RWPE1 (cell line): ENCODE measurements around the gene RDH5.

Source experiments
- CTCF ChIA-PET: fragments of 350-600 bp; sonication (Branson Sonifier 250); formaldehyde crosslinking; extraction: SDS; loops from one replicate; lab custom pipeline; 2021; lab: Yijun Ruan, JAX
- POLR2A ChIA-PET: fragments of 400-600 bp; formaldehyde crosslinking; extraction: SDS; loops from one replicate; lab custom pipeline; 2020; ENCODE audit warnings: antibody characterized with exemption; ENCODE audit not compliant: low non-redundant PET; lab: Yijun Ruan, JAX
- DNase-seq: peaks from one replicate; pipeline ENCODE4 v3.0.0; 2012; ENCODE audit warnings: low spot score
- H3K27ac ChIP-seq: fragments of 450-650 bp; 2 replicates; pipeline ENCODE4 v1.5.1; 2017
- TF ChIP-seq, protein P1 (sequence below): fragments of 450-650 bp; conservative IDR thresholded peaks from 2 replicates; pipeline ENCODE4 v1.5.1; 2017; ENCODE audit warnings: low read depth, mild to moderate bottlenecking

RDH5 gene

DNA sequence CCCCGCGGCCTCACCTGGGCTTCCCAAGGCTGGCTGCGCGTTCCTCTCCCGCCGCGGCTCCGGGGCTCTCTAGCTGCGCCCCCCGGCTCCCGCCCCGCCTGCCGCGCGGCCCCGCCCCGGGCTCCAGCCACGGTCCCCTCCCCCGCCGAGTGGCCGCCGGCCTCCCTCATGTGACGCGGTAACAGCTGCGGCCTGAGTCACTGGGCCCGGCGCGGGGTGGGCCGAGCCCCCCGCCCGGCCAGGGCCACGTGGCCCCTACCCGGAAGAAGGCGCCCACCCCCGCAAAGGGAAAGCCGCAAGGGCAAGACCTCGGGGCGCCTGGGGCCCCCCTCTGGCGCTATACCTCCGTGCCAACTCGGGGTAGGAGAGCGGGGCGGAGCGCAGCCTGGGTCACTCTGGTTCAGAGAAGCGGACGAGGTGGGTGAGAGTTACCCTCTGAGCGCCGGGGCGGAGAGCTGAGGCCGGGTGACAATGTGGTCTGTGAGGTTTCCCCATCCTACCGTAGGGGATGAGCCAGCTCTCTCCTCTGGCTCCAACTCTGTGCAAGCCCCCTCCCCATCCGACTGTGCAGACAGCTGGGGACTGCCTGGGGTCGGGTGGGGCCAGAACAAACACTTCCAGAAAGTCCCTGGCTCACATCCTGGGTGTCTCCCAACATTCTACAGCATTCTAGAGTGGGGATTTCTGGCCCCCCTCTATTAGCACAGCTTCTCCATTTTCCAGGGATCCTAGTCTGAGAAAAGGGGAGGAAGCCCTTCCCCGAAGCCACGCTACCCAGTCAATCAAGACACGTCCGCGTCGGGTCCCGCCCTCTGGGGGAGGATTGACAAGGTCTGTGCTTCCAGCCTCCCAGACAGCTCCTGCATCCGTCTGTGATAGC lies 9.0 kb downstream of the RDH5 start, which contains the start of gene CD63:
Gene CD63 (minus strand): TSS at position 71 of the 880 bp plus-strand sequence. CDS start 668 bp downstream, outside the sequence.
- TF ChIP-seq, protein P1, sequence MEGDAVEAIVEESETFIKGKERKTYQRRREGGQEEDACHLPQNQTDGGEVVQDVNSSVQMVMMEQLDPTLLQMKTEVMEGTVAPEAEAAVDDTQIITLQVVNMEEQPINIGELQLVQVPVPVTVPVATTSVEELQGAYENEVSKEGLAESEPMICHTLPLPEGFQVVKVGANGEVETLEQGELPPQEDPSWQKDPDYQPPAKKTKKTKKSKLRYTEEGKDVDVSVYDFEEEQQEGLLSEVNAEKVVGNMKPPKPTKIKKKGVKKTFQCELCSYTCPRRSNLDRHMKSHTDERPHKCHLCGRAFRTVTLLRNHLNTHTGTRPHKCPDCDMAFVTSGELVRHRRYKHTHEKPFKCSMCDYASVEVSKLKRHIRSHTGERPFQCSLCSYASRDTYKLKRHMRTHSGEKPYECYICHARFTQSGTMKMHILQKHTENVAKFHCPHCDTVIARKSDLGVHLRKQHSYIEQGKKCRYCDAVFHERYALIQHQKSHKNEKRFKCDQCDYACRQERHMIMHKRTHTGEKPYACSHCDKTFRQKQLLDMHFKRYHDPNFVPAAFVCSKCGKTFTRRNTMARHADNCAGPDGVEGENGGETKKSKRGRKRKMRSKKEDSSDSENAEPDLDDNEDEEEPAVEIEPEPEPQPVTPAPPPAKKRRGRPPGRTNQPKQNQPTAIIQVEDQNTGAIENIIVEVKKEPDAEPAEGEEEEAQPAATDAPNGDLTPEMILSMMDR = no peak
- ChIA-PET POLR2A (interaction anchor here (0.5 kb wide), 2 partner anchors 318 to 332 kb away, joined by 3 read pairs; no protein-coding TSS in a partner anchor), CTCF (interaction anchor here (0.5 to 1.3 kb wide), 3 partner anchors 9 to 33 kb away, joined by 3 to 5 read pairs (median 4); partner anchors contain the start of gene RDH5)
- DNase-seq = peak; percentile 96
- peak within 1 kb of the TSS; percentile 99 for H3K27ac ChIP-seq

DNA sequence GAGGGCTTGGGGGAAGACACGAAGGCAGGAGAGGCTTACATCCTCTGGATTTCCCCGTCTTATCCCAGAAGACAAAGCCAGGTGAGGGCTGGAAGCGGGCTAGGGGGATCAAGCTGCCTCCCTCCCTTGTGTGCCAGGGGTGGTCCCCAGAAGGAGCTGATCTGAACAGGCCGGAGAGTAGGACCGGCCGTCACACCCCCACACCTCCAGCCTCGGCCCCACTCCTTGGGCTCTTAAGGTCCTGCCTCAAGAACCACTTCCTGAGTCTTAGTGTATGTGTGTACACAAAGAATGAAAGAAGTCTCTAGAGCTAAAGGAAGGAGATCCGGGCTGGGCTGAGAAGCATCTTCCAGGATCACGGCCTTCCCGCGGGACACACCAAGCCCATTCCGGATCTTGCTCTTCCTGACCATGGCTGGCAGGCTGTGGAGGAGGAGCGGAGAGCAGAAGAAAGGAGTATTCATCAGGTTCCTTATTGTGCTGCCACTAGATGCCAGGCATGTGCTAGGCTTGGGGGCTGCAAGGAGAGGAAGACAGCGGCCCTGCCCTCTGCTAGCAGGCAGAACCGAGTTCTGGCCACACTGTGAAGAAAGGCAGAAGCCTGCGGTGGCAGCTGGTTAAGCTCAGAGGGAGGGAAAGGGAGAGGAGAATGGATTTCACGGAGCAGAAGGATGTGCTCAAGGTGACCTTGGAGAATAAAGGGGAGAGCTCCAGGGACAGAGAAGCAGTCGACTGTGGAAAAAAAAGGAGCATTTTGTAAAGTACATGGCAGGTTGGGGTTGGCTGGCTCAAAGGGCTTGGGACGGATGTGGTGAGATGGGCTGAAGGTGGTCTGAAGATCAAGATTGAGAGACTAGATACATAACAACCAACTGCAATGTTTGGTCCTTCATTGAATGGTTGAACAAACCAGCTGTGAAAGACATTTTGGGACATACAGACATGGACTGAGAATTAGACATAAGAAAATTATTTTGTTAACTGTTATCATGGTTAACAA lies 9.9 kb downstream of the RDH5 start:
- H3K27ac ChIP-seq = peak overlapping the region; percentile 99
- TF ChIP-seq, protein P1 = no peak
- ChIA-PET CTCF (interaction anchor here (0.7 to 1.3 kb wide), 3 partner anchors 9 to 472 kb away, joined by 3 to 5 read pairs (median 3); partner anchors contain the start of gene RDH5), POLR2A (interaction anchor here (0.5 to 0.6 kb wide), 3 partner anchors 243 to 331 kb away, joined by 3 read pairs; no protein-coding TSS in a partner anchor)
- DNase-seq = no peak

DNA sequence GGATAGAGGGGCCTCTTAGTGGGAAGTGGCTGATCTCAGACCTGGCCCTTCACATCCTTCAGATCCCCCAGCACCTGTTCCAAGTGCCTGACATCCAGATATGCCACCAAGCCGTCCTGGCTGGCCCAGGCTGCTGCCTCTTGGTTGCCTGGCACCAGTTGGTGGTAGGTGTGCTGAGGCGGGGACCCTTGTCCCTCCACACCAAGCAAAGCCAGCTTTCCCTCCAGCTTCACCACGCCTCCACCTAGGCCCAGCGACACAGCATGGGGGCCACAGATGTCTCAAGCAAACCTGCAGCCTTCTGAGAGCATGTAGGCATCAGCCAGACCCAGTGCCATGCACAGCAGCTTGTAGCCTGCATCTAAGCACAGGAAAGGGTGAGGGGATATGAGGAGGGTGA lies 12.1 kb downstream of the RDH5 start:
- CTCF ChIA-PET = no interaction called here
- DNase-seq = no peak
- TF ChIP-seq, protein P1 = no peak
- POLR2A ChIA-PET = interaction anchor here (0.5 kb wide), 1 partner anchor 78 kb away, joined by 4 read pairs; no protein-coding TSS in a partner anchor
- H3K27ac ChIP-seq = peak overlapping the region; percentile 16; the same call in 1 of the 2 replicates

DNA sequence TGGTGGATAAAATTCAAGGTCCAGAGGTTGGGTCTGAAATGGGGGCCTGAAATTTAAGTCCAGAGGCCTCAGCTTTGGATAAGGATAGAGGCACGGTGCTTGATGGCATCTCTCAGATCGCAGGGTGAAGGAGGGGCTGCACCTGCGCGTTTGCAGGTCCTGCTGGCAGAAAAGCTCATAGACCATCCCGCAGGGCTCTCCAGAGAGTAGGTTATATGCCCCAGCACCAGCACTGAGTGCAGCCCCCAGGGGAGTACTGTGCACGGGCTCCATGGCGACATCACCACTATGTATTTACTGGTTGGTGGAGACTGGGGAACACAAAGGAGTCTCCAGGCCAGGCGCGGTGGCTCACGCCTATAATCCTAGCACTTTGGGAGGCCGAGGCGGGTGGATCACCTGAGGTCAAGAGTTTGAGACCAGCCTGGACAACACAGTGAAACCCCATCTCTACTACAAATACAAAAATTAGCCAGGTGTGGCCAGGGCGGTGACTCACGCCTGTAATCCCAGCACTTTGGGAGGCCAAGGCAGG lies 12.9 kb downstream of the RDH5 start:
- CTCF ChIA-PET = interaction anchor here (0.6 to 0.7 kb wide), 2 partner anchors 46 to 351 kb away, joined by 4 to 5 read pairs; no protein-coding TSS in a partner anchor
- TF ChIP-seq, protein P1 = no peak
- DNase-seq = no peak
- POLR2A ChIA-PET = no interaction called here
- H3K27ac ChIP-seq = peak overlapping the region; percentile 19; the same call in 1 of the 2 replicates

DNA sequence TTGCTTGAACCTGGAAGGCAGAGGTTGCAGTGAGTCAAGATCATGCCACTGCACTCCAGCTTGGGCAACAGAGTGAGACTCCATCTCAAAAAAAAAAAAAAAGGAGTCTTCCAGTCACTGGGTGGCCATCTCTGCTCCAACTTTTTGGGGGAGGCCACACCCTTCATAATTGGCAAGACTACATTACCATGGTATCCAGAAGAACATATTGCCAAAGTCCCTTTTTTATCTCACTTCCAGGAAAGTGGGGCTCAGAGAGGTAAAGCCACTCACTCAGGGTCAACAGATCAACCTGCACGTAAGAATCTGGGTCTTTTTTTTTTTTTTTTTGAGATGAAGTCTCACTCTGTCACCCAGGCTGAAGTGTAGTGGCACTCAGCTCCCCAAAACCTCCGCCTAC lies 13.7 kb downstream of the RDH5 start:
- ChIA-PET CTCF (interaction anchor here (0.7 kb wide), 1 partner anchor 350 kb away, joined by 5 read pairs; no protein-coding TSS in a partner anchor), POLR2A (no interaction called here)
- peak overlapping the region; percentile 19 for H3K27ac ChIP-seq
- DNase-seq = no peak
- TF ChIP-seq, protein P1 = no peak
